HepG2 (cell line): Measurements from ENCODE around the gene MCEE. TPM values are rescaled to one million over a fixed set of nuclear protein-coding genes. Genes with fewer than 3 reads are reported as not detected.
"Not testable (repeated sequence)": the region's sequence is repeated elsewhere in the genome, so short reads cannot be mapped to it uniquely, and the experiment has no call there.

ENCODE experiments used
- ATAC-seq: fragments of 200-7000 bp; cut with Tn5 transposase; 3 replicates; pipeline ENCODE4 v1.9.1; 2020; ENCODE audit warnings: mild to moderate bottlenecking, moderate library complexity
- BruUV-seq: library from RNA; stranded (reverse); fragments of 400-500 nt; replicated peaks from 2 replicates; lab custom pipeline; 2021; lab: Mats Ljungman, UMichigan
- CTCF ChIA-PET: fragments of 300-600 bp; formaldehyde crosslinking; extraction: SDS; loops from one replicate; lab custom pipeline; 2021; ENCODE audit warnings: low total read pairs, inconsistent platforms, low intra/inter-chr PET ratio; lab: Yijun Ruan, JAX
- POLR2A ChIA-PET: fragments of 350-600 bp; sonication (Branson Sonifier 250); formaldehyde crosslinking; loops from one replicate; lab custom pipeline; 2020; ENCODE audit warnings: antibody characterized with exemption, inconsistent platforms; lab: Yijun Ruan, JAX
- DNase-seq: peaks from one replicate; pipeline ENCODE4 v3.0.0-alpha.2; 2015; ENCODE audit warnings: low spot score
- FAIRE-seq: peaks from 3 replicates; lab custom pipeline; 2011; peaks lifted over from hg19 to GRCh38; lab: Jason Lieb, UNC
- H2AFZ ChIP-seq: one replicate; pipeline ENCODE4 v1.6.1; 2011; ENCODE audit warnings: low read length, inconsistent platforms
- H3K27ac ChIP-seq: fragments of 300-600 bp; 3 replicates; pipeline ENCODE4 v1.8.0; 2011; ENCODE audit warnings: mixed run types, mild to moderate bottlenecking, mixed read lengths, low read length, inconsistent platforms; ENCODE audit not compliant: insufficient read depth; ENCODE audit errors: extremely low read length
- H3K27me3 ChIP-seq, 2 experiments: fragments of 200-600 bp in 1 of 2; 2 replicates in 1 of 2; 3 replicates in 1 of 2; pipeline versions ENCODE4 v1.6.0 to v1.8.0; 2011; ENCODE audit warnings: low read length in 2 of 2, mild to moderate bottlenecking in 2 of 2, moderate library complexity in 2 of 2, inconsistent platforms in 1 of 2; ENCODE audit not compliant: insufficient read depth in 2 of 2, control insufficient read depth in 1 of 2
- H3K36me3 ChIP-seq, 2 experiments: fragments of 200-600 bp in 1 of 2; replicated peaks in 1 of 2; 2 replicates in 1 of 2; 3 replicates in 1 of 2; pipeline versions ENCODE4 v1.5.1 to v1.8.0; 2011; ENCODE audit warnings: low read length in 2 of 2, inconsistent platforms in 1 of 2; ENCODE audit not compliant: insufficient read depth in 2 of 2, control insufficient read depth in 1 of 2
- H3K4me1 ChIP-seq: 2 replicates; pipeline ENCODE4 v1.5.1; 2012; ENCODE audit warnings: low read length, inconsistent platforms; ENCODE audit not compliant: insufficient read depth
- H3K4me2 ChIP-seq: 2 replicates; pipeline ENCODE4 v1.6.0; 2011; ENCODE audit warnings: low read depth, low read length, inconsistent platforms
- H3K4me3 ChIP-seq, 3 experiments: fragments of 200-600 bp in 1 of 3; sonication (generic), shearing (Covaris generic) in 1 of 3; replicated peaks in 1 of 3; 2 replicates each; pipeline ENCODE4 v1.5.1; 2011 to 2016; ENCODE audit warnings: low read length in 3 of 3, inconsistent platforms in 2 of 3, low read depth in 2 of 3, mild to moderate bottlenecking in 2 of 3, control low read depth in 1 of 3, mixed read lengths in 1 of 3; ENCODE audit not compliant: insufficient read depth in 1 of 3
- H3K79me2 ChIP-seq: one replicate; pipeline ENCODE4 v1.6.1; 2011; ENCODE audit warnings: low read length, inconsistent platforms; ENCODE audit not compliant: insufficient read depth
- H3K9ac ChIP-seq: 2 replicates; pipeline ENCODE4 v1.6.0; 2011; ENCODE audit warnings: mild to moderate bottlenecking, low read depth, low read length, inconsistent platforms; ENCODE audit not compliant: insufficient read depth
- H3K9me3 ChIP-seq: 2 replicates; pipeline ENCODE4 v1.5.1; 2012; ENCODE audit warnings: mild to moderate bottlenecking, low read length
- H4K20me1 ChIP-seq: 2 replicates; pipeline ENCODE4 v1.6.0; 2011; ENCODE audit warnings: inconsistent platforms, mild to moderate bottlenecking, low read length, moderate library complexity; ENCODE audit not compliant: insufficient read depth
- CBFB ChIP-seq: sonication (generic); formaldehyde crosslinking; IDR thresholded peaks from 2 replicates; pipeline ENCODE4 v1.4.0; 2020; ENCODE audit warnings: missing genetic modification reagents
- GATAD2A ChIP-seq: IDR thresholded peaks from 2 replicates; pipeline ENCODE4 v1.6.1; 2016
- IRX3 ChIP-seq: sonication (generic); formaldehyde crosslinking; IDR thresholded peaks from 2 replicates; pipeline ENCODE4 v1.8.1; 2023; ENCODE audit warnings: mild to moderate bottlenecking, low read depth, missing genetic modification reagents, borderline replicate concordance
- KLF11 ChIP-seq: IDR thresholded peaks from 2 replicates; pipeline ENCODE4 v1.6.1; 2016; ENCODE audit warnings: missing compliant biosample characterization
- KMT2A ChIP-seq: sonication (generic); formaldehyde crosslinking; IDR thresholded peaks from 2 replicates; pipeline ENCODE4 v1.4.0; 2020; ENCODE audit warnings: missing genetic modification reagents
- MIER3 ChIP-seq: IDR thresholded peaks from 2 replicates; pipeline ENCODE4 v1.6.1; 2016; ENCODE audit warnings: missing compliant biosample characterization, borderline replicate concordance
- NCOR1 ChIP-seq: fragments of 200-600 bp; sonication (generic); IDR thresholded peaks from 2 replicates; pipeline ENCODE4 v1.7.0; 2017; ENCODE audit warnings: antibody characterized with exemption, low read length, borderline replicate concordance
- NFE2L2 ChIP-seq: fragments of 150-350 bp; IDR thresholded peaks from 2 replicates; pipeline ENCODE4 v1.6.1; 2014; ENCODE audit warnings: low read length
- NFIC ChIP-seq: IDR thresholded peaks from 2 replicates; pipeline ENCODE4 v1.6.1; 2012; ENCODE audit warnings: mild to moderate bottlenecking, low read length, inconsistent platforms
- POLR2AphosphoS5 ChIP-seq: IDR thresholded peaks from 2 replicates; pipeline ENCODE4 v1.6.1; 2012; ENCODE audit warnings: low read depth, low read length
- RXRA ChIP-seq: sonication (generic); formaldehyde crosslinking; IDR thresholded peaks from 2 replicates; pipeline ENCODE4 v1.5.1; 2020; ENCODE audit warnings: missing genetic modification reagents
- RXRB ChIP-seq: IDR thresholded peaks from 2 replicates; pipeline ENCODE4 v1.6.1; 2016; ENCODE audit warnings: borderline replicate concordance, missing genetic modification reagents, missing compliant biosample characterization
- SAP130 ChIP-seq: IDR thresholded peaks from 2 replicates; pipeline ENCODE4 v1.6.1; 2016; ENCODE audit warnings: low read depth
- TBX2 ChIP-seq: sonication (generic); formaldehyde crosslinking; IDR thresholded peaks from 2 replicates; pipeline ENCODE4 v1.5.0; 2020; ENCODE audit warnings: missing genetic modification reagents, mild to moderate bottlenecking, borderline replicate concordance
- ZMYM2 ChIP-seq: sonication (generic); formaldehyde crosslinking; IDR thresholded peaks from 2 replicates; pipeline ENCODE4 v1.8.0; 2022; ENCODE audit warnings: mild to moderate bottlenecking, missing genetic modification reagents
- ZNF264 ChIP-seq: sonication (generic); formaldehyde crosslinking; IDR thresholded peaks from 2 replicates; pipeline ENCODE4 v1.4.0; 2020; ENCODE audit warnings: missing genetic modification reagents
- WGBS: methylation state at CpG from one replicate; pipeline ENCODE4 v1.1.6; 2017; ENCODE audit warnings: low lambda C conversion rate; 5-methylcytosine and 5-hydroxymethylcytosine counted together
- in situ Hi-C: cut with HindIII; loops from 2 replicates; pipeline ENCODE4 v1.10.0; 2017; ENCODE audit warnings: low pct_unique_long_range_greater_than_20kb; ENCODE audit not compliant: extremely low pct_ligation_motif_present
- intact Hi-C: fragments of 100-400 bp; cut with micrococcal nuclease; formaldehyde crosslinking; loops from one replicate; pipeline ENCODE4 v1.10.0; 2022; ENCODE audit not compliant: unreplicated experiment
- polyA plus RNA-seq, 8 experiments: library from polyadenylated mRNA; depleted of rRNA in 3 of 8; stranded (reverse) in 7 of 8; unstranded in 1 of 8; fragments of >200 nt; fragmentation: Illumina TruSeq in 4 of 8; extraction: Trizol in 4 of 8; gene quantifications; 2 replicates each; pipeline versions ENCODE4 v1.2.1 to v1.2.3, GENCODE V29; 2011 to 2016; ENCODE audit warnings: low read depth in 4 of 8, missing spikeins in 1 of 8, mixed read lengths in 1 of 8; ENCODE audit not compliant: insufficient read depth in 1 of 8
- total RNA-seq, 5 experiments: library from RNA; depleted of rRNA; stranded (reverse); fragments of >200 nt; fragmentation: Illumina TruSeq; extraction: Trizol; gene quantifications; 2 replicates each; pipeline ENCODE4 v1.2.3, GENCODE V29; 2016; ENCODE audit warnings: low read depth in 1 of 5
- TF ChIP-seq, protein P1 (sequence below): sonication (generic); formaldehyde crosslinking; IDR thresholded peaks from 2 replicates; pipeline ENCODE4 v1.4.0; 2020; ENCODE audit warnings: missing genetic modification reagents, borderline replicate concordance
- TF ChIP-seq, protein P2 (sequence below): sonication (generic); formaldehyde crosslinking; IDR thresholded peaks from 2 replicates; pipeline ENCODE4 v1.5.1; 2020; ENCODE audit warnings: missing genetic modification reagents, mild to moderate bottlenecking, borderline replicate concordance

The MCEE gene
- total and polyA plus RNA-seq, 2 of the 13 experiments (the other 11 are each of a cell fraction or from before 2014, with no cell fraction given) = 32.0 to 66.9 TPM

- TF ChIP-seq ZMYM2 (CRISPR knock-in tag) = no peak
- no peak for TF ChIP-seq IRX3
- TF ChIP-seq NFE2L2 = no peak
- TF ChIP-seq, all 625 proteins: peak for 0
Measured at GRCh38 chr2:71133603-71134002, 3.6 kb upstream of the MCEE start (continued).

GRCh38 chr2:71131387-71132166 is 1.5 kb upstream of the MCEE start:
- WGBS = 1% methylated on average over 7 of the region's 7 CpGs
- CTCF ChIA-PET, intact Hi-C loops, H3K9me3 ChIP-seq, BruUV-seq, H3K27me3 ChIP-seq, H2AFZ ChIP-seq, in situ Hi-C loops: not testable (repeated sequence)
- H3K4me3 ChIP-seq = peak overlapping the region; percentile 82 to 94 (median 86)
- peak overlapping the region; percentile 99 for H3K9ac ChIP-seq
- H3K27ac ChIP-seq = peak overlapping the region; percentile 96
- peaks cover 82% of the 10 kb centered on the region for H3K79me2 ChIP-seq
- FAIRE-seq (peak; percentile 60), DNase-seq (peak; percentile 80), ATAC-seq (peak; percentile 7)
- POLR2A ChIA-PET = interaction anchor here (0.8 to 4.1 kb wide), 11 partner anchors 8 to 200 kb away, joined by 3 to 36 read pairs (median 4); partner anchors contain the start of genes NAGK and ZNF638
- H3K4me2 ChIP-seq = peak overlapping the region; percentile 96
- H3K36me3 ChIP-seq = peaks cover 11 to 32% of the 10 kb centered on the region in 2 experiments
- H3K4me1 ChIP-seq = peaks cover 68% of the 10 kb centered on the region
- H4K20me1 ChIP-seq = peaks cover 13% of the 10 kb centered on the region
- TF ChIP-seq NCOR1 = 0 out of 2 replicates have a peak, but pooled peaks have one; percentile 22
- peak; percentile 48; the same call in 1 of the 2 replicates for TF ChIP-seq RXRB (CRISPR knock-in tag)
- TF ChIP-seq SAP130 (CRISPR knock-in tag) = peak; percentile 66; the same call in 1 of the 2 replicates
- TF ChIP-seq GATAD2A (CRISPR knock-in tag) = peak; percentile 64
- peak; percentile 58 for TF ChIP-seq TBX2 (CRISPR knock-in tag)
- TF ChIP-seq, protein P1, sequence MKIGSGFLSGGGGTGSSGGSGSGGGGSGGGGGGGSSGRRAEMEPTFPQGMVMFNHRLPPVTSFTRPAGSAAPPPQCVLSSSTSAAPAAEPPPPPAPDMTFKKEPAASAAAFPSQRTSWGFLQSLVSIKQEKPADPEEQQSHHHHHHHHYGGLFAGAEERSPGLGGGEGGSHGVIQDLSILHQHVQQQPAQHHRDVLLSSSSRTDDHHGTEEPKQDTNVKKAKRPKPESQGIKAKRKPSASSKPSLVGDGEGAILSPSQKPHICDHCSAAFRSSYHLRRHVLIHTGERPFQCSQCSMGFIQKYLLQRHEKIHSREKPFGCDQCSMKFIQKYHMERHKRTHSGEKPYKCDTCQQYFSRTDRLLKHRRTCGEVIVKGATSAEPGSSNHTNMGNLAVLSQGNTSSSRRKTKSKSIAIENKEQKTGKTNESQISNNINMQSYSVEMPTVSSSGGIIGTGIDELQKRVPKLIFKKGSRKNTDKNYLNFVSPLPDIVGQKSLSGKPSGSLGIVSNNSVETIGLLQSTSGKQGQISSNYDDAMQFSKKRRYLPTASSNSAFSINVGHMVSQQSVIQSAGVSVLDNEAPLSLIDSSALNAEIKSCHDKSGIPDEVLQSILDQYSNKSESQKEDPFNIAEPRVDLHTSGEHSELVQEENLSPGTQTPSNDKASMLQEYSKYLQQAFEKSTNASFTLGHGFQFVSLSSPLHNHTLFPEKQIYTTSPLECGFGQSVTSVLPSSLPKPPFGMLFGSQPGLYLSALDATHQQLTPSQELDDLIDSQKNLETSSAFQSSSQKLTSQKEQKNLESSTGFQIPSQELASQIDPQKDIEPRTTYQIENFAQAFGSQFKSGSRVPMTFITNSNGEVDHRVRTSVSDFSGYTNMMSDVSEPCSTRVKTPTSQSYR (CRISPR knock-in tag) = peak; percentile 18; the same call in 1 of the 2 replicates
- TF ChIP-seq KMT2A (CRISPR knock-in tag) = peak; percentile 53; the same call in 1 of the 2 replicates
- peak; percentile 61; the same call in 1 of the 2 replicates for TF ChIP-seq POLR2AphosphoS5
- TF ChIP-seq, protein P2, sequence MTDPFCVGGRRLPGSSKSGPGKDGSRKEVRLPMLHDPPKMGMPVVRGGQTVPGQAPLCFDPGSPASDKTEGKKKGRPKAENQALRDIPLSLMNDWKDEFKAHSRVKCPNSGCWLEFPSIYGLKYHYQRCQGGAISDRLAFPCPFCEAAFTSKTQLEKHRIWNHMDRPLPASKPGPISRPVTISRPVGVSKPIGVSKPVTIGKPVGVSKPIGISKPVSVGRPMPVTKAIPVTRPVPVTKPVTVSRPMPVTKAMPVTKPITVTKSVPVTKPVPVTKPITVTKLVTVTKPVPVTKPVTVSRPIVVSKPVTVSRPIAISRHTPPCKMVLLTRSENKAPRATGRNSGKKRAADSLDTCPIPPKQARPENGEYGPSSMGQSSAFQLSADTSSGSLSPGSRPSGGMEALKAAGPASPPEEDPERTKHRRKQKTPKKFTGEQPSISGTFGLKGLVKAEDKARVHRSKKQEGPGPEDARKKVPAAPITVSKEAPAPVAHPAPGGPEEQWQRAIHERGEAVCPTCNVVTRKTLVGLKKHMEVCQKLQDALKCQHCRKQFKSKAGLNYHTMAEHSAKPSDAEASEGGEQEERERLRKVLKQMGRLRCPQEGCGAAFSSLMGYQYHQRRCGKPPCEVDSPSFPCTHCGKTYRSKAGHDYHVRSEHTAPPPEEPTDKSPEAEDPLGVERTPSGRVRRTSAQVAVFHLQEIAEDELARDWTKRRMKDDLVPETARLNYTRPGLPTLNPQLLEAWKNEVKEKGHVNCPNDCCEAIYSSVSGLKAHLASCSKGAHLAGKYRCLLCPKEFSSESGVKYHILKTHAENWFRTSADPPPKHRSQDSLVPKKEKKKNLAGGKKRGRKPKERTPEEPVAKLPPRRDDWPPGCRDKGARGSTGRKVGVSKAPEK (CRISPR knock-in tag) = 0 out of 2 replicates have a peak, but pooled peaks have one; percentile 31
- 0 out of 2 replicates have a peak, but pooled peaks have one; percentile 45 for TF ChIP-seq CBFB (CRISPR knock-in tag)
- peak; percentile 64; the same call in 1 of the 2 replicates for TF ChIP-seq NFIC
- peak; percentile 19; the same call in 1 of the 2 replicates for TF ChIP-seq MIER3 (CRISPR knock-in tag)
- TF ChIP-seq ZNF264 (CRISPR knock-in tag) = peak; percentile 39; the same call in 1 of the 2 replicates
- peak; percentile 53; the same call in 1 of the 2 replicates for TF ChIP-seq RXRA
- TF ChIP-seq KLF11 (CRISPR knock-in tag) = 0 out of 2 replicates have a peak, but pooled peaks have one; percentile 20
